Measurements from ENCODE around the gene MED16. TPM values are rescaled to one million over a fixed set of nuclear protein-coding genes. Genes with fewer than 3 reads are reported as not detected.
"Not testable (repeated sequence)": the region's sequence is repeated elsewhere in the genome, so short reads cannot be mapped to it uniquely, and the experiment has no call there.

MED16 gene
- polyA plus RNA-seq, 3 donors: 40.3 to 68.6 (median 58.3) TPM

GRCh38 chr19:867301-867793, 25.6 kb downstream of the MED16 start:
- DNase-seq (ENCODE audit: extremely low read depth in 1 of 11, low read depth in 9 of 11, low spot score in 4 of 11): no peak

GRCh38 chr19:866769-867300, 26.2 kb downstream of the MED16 start:
- DNase-seq (ENCODE audit: extremely low read depth in 1 of 11, low read depth in 9 of 11, low spot score in 4 of 11): no peak

DNA sequence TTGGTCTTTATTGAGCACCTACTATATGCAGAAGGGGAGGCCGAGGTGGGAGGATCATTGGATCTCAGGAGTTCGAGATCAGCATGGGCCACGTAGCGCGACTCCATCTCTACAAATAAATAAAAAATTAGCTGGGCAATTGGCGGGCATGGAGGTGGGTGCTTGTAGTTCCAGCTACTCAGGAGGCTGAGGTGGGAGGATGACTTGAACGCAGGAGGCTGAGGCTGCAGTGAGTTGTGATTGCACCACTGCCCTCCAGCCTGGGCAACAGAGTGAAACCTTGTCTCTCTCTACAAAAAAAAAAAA, 29.7 kb downstream of the MED16 start:
- DNase-seq (ENCODE audit: extremely low read depth in 1 of 11, low read depth in 9 of 11, low spot score in 4 of 11): no peak

DNA sequence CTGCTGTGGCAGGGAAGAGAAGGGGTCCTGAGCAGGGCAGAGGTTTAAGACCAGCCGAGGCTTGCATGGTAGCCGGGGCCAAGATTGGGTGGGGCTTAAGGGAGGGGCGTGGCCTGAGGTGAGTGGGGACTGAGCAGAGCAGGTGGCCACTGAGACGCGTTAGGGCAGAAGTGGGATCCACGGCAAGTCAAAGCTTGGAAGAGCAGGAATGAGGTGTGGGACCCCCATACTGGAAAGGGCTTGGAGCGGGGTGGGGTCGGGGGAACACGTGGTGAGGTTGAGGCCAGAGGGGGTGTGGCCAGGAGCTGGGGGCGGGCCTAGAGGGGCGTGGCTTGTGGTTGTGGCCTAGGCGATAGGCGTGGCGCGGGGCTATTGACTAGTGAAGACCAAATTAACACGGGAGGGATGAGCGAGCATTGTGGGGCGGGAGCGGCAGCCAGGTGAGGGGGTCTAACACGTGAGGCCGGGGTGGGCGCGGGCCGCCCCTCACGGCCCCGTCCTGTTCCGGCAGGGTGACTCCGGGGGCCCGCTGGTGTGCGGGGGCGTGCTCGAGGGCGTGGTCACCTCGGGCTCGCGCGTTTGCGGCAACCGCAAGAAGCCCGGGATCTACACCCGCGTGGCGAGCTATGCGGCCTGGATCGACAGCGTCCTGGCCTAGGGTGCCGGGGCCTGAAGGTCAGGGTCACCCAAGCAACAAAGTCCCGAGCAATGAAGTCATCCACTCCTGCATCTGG, 30.2 kb downstream of the MED16 start:
- DNase-seq (ENCODE audit: extremely low read depth in 1 of 11, low read depth in 9 of 11, low spot score in 4 of 11): no peak

- no peak for DNase-seq (ENCODE audit: extremely low read depth in 1 of 11, low read depth in 9 of 11, low spot score in 4 of 11)
Measured at GRCh38 chr19:861756-862580, 31.0 kb downstream of the MED16 start.

- DNase-seq (ENCODE audit: extremely low read depth in 1 of 11, low read depth in 9 of 11, low spot score in 4 of 11): no peak
Measured at GRCh38 chr19:861141-861755, 31.7 kb downstream of the MED16 start.

GRCh38 chr19:858868-859843, 33.8 kb downstream of the MED16 start, which contains the start of gene CFD:
Gene CFD, plus strand, starts transcription at chr19:859664. Its CDS starts 26 bp downstream, at chr19:859690.
- no peak for DNase-seq (ENCODE audit: extremely low read depth in 1 of 11, low read depth in 9 of 11, low spot score in 4 of 11)

GRCh38 chr19:858284-858683, 34.7 kb downstream of the MED16 start:
- DNase-seq (ENCODE audit: extremely low read depth in 1 of 11, low read depth in 9 of 11, low spot score in 4 of 11): no peak

DNA sequence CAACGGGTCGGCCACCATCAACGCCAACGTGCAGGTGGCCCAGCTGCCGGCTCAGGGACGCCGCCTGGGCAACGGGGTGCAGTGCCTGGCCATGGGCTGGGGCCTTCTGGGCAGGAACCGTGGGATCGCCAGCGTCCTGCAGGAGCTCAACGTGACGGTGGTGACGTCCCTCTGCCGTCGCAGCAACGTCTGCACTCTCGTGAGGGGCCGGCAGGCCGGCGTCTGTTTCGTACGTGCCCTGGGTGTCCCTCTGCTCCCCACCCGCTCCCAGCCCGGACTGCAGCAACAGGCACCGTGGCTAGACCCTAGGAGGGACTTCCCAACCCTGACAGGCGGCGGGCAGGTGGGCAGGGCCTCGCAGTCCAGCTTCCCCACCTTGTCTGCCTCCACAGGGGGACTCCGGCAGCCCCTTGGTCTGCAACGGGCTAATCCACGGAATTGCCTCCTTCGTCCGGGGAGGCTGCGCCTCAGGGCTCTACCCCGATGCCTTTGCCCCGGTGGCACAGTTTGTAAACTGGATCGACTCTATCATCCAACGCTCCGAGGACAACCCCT, 37.3 kb downstream of the MED16 start:
- DNase-seq (ENCODE audit: extremely low read depth in 1 of 11, low read depth in 9 of 11, low spot score in 4 of 11): no peak

DNA sequence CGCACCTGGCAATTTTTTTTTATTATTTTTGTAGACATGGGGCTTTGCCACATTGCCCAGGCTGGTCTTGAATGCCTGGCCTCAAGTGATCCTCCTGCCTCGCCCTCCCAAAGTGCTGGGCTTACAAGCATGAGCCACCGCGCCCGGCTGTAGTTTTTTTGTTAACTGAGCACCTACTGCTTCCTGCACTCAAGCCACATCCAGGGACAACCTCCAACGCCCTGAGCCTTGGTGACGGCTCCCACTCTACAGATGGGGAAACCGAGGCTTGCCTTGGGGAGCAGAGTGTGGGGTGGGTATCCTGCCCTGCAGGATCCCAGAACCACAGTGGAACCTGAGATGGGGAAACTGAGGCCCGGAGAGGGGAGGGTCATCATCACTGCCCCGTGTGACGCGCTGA, 37.8 kb downstream of the MED16 start:
- no peak for DNase-seq (ENCODE audit: extremely low read depth in 1 of 11, low read depth in 9 of 11, low spot score in 4 of 11)

DNA sequence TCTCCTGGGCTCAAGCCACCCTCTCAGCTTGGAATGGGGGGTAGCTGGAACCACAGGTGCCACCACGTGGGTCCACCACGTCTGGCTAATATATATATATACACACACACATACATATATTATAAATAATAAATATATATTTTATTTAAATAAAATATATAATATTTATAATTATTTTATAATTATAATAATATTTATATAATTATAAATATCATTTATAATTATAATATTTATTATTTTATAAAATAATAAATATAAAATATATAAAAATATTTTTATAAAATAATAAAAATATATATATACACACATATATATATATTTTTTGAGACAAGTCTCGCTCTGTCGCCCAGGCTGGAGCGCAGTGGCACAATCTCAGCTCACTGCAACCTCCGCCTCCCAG, 38.4 kb downstream of the MED16 start:
- DNase-seq (ENCODE audit: extremely low read depth in 1 of 11, low read depth in 9 of 11, low spot score in 4 of 11): no peak

GRCh38 chr19:853614-854220, 39.3 kb downstream of the MED16 start:
- not testable (repeated sequence) for DNase-seq (ENCODE audit: extremely low read depth in 1 of 11, low read depth in 9 of 11, low spot score in 4 of 11)

GRCh38 chr19:853014-853585, 39.9 kb downstream of the MED16 start:
- DNase-seq (ENCODE audit: extremely low read depth in 1 of 11, low read depth in 9 of 11, low spot score in 4 of 11): no peak

GRCh38 chr19:852136-853013, 40.6 kb downstream of the MED16 start, which contains the start of gene ELANE:
Gene ELANE, plus strand, starts transcription at chr19:852303. Its CDS starts 26 bp downstream, at chr19:852329.
- no peak for DNase-seq (ENCODE audit: extremely low read depth in 1 of 11, low read depth in 9 of 11, low spot score in 4 of 11)

GRCh38 chr19:850979-851335, 42.0 kb downstream of the MED16 start:
- DNase-seq (ENCODE audit: extremely low read depth in 1 of 11, low read depth in 9 of 11, low spot score in 4 of 11): no peak

DNA sequence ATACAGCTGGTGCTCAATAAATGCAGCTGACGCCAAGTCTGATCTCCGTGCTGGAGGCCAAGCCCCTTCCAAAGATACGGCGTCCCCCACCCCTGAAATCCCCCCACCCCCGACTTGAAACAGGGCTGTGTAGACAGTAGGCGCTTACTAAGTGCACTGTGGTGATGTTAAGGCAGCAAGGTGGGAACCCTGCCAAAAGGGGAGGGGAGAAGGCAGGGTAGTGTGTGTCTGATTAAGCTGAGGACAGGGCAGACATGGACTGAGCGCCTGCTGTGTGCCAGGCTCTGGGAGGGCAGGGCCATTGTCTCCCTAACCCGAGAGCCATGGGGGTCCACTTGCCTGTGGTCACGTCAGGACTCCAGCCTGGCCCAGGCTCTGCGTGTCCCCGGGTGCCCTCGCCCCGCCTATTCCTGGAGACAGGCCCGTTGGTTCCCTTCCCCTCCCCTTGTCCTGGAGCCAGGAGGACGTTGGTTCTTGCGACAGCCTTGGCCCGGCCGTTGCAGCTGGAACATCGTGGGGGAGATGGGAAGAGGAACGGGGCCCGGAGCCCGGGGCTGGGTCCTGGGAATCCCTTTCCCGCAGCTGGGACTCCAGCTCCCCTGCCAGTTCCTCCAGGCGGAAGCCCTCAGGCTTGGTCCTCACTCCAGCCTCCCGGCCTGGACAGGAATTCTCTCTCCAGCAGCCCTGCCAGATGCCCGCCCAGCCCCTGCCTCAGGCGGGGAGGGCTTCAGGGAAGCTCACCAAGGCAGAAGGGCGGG, 42.6 kb downstream of the MED16 start:
- peak in 4 of 11 donors; percentile 50 to 57 (median 52) for DNase-seq (ENCODE audit: extremely low read depth in 1 of 11, low read depth in 9 of 11, low spot score in 4 of 11)
